22Rv1 (cell line): Measurements from ENCODE around the gene NOTCH1.

Source experiments
- ZFX ChIP-seq: fragments of 450-650 bp; IDR thresholded peaks from 2 replicates; pipeline ENCODE4 v1.6.1; 2017; ENCODE audit warnings: antibody characterized with exemption, borderline replicate concordance
- TF ChIP-seq, protein P1 (sequence below): fragments of 450-650 bp; IDR thresholded peaks from 2 replicates; pipeline ENCODE4 v1.5.1; 2017; ENCODE audit warnings: mild to moderate bottlenecking

GRCh38 chr9:136485049-136486045 is 60.5 kb downstream of the NOTCH1 start:
- TF ChIP-seq, protein P1, sequence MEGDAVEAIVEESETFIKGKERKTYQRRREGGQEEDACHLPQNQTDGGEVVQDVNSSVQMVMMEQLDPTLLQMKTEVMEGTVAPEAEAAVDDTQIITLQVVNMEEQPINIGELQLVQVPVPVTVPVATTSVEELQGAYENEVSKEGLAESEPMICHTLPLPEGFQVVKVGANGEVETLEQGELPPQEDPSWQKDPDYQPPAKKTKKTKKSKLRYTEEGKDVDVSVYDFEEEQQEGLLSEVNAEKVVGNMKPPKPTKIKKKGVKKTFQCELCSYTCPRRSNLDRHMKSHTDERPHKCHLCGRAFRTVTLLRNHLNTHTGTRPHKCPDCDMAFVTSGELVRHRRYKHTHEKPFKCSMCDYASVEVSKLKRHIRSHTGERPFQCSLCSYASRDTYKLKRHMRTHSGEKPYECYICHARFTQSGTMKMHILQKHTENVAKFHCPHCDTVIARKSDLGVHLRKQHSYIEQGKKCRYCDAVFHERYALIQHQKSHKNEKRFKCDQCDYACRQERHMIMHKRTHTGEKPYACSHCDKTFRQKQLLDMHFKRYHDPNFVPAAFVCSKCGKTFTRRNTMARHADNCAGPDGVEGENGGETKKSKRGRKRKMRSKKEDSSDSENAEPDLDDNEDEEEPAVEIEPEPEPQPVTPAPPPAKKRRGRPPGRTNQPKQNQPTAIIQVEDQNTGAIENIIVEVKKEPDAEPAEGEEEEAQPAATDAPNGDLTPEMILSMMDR, result peak; percentile 91
- TF ChIP-seq ZFX, result no peak
